SK-N-SH (cell line): ENCODE results near the gene PLA2G2D.

Experiments
- EP300 ChIP-seq, 2 experiments: IDR thresholded peaks; 2 replicates each; pipeline versions ENCODE4 v1.4.0 to v1.6.1; 2012; ENCODE audit warnings: borderline replicate concordance in 1 of 2, low read depth in 1 of 2, low read length in 1 of 2
- EZH2phosphoT487 ChIP-seq: fragments of 200-600 bp; sonication (generic); IDR thresholded peaks from 2 replicates; pipeline ENCODE4 v1.6.1; 2017; ENCODE audit warnings: low read depth, mixed run types, mild to moderate bottlenecking, antibody characterized with exemption, moderate library complexity, borderline replicate concordance
- NFIC ChIP-seq: IDR thresholded peaks from 2 replicates; pipeline ENCODE4 v1.4.0; 2012; ENCODE audit warnings: borderline replicate concordance
- TF ChIP-seq, protein P1 (sequence below): fragments of 200-600 bp; sonication (generic); IDR thresholded peaks from 2 replicates; pipeline ENCODE4 v1.6.1; 2017; ENCODE audit warnings: antibody characterized with exemption, mild to moderate bottlenecking, moderate library complexity
- TF ChIP-seq, protein P2 (sequence below): IDR thresholded peaks from 2 replicates; pipeline ENCODE4 v1.4.0; 2012; ENCODE audit warnings: low read depth

DNA sequence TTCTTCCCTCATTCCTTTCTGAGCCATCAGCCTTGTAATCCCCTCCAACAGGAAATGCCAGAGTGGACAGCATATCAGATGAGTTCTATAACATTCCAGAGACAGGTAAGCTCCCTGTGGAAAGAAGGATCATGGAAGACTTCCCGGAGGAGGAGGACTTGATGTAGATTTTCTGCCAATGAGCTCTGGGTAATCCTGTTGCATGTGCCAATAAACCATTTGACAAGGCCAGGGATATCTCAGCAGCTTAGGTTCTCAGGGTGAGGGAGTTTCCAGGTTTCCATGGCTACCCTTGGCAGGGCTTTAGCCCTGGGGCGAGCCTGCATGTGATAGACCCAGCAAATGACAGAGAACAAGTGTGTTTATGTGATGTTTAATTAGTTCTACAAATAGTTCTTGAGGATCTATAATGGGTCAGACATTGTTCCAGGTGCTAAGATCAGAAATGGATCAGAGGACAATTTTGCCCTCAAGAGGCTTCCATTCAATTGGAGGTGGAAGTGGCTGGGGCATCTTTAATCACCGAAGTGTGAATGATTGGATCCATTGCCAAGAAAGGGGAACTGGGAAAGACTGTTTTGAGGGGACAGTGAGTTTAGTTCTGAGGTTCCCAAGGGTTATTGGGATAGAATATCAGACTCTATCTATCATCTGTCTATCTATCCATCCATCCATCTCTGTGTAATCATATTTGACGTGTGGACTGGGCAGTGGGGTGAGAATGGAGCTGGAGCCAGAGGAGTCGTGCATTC lies 42.5 kb downstream of the PLA2G2D start:
- TF ChIP-seq EZH2phosphoT487 (no peak), EP300 (IDR thresholded peaks at IDR 0.05; ENCODE audit: borderline replicate concordance in 1 of 2, low read depth in 1 of 2, low read length in 1 of 2) (no peak), NFIC (no peak)
- TF ChIP-seq, protein P1, sequence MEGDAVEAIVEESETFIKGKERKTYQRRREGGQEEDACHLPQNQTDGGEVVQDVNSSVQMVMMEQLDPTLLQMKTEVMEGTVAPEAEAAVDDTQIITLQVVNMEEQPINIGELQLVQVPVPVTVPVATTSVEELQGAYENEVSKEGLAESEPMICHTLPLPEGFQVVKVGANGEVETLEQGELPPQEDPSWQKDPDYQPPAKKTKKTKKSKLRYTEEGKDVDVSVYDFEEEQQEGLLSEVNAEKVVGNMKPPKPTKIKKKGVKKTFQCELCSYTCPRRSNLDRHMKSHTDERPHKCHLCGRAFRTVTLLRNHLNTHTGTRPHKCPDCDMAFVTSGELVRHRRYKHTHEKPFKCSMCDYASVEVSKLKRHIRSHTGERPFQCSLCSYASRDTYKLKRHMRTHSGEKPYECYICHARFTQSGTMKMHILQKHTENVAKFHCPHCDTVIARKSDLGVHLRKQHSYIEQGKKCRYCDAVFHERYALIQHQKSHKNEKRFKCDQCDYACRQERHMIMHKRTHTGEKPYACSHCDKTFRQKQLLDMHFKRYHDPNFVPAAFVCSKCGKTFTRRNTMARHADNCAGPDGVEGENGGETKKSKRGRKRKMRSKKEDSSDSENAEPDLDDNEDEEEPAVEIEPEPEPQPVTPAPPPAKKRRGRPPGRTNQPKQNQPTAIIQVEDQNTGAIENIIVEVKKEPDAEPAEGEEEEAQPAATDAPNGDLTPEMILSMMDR: no peak
- TF ChIP-seq, protein P2, sequence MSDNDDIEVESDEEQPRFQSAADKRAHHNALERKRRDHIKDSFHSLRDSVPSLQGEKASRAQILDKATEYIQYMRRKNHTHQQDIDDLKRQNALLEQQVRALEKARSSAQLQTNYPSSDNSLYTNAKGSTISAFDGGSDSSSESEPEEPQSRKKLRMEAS: no peak
